IMR-90 (cell line): ENCODE measurements around the gene PRDX5. TPM values are rescaled to one million over a fixed set of nuclear protein-coding genes. Genes with fewer than 3 reads are reported as not detected.

Source experiments
- ATAC-seq: fragments of 200-7000 bp; cut with Tn5 transposase; 2 replicates; pipeline ENCODE4 v1.9.1; 2020; ENCODE audit warnings: low read depth, mild to moderate bottlenecking, moderate library complexity
- BruUV-seq: library from RNA; stranded (reverse); fragments of 400-500 nt; replicated peaks from 2 replicates; lab custom pipeline; 2021; lab: Mats Ljungman, UMichigan
- CTCF ChIA-PET: fragments of 300-600 bp; formaldehyde crosslinking; extraction: SDS; loops from one replicate; lab custom pipeline; 2021; ENCODE audit warnings: antibody characterized with exemption; lab: Yijun Ruan, JAX
- POLR2A ChIA-PET: fragments of 300-600 bp; sonication (Branson Sonifier 250); formaldehyde crosslinking; loops from one replicate; lab custom pipeline; 2022; ENCODE audit warnings: antibody characterized with exemption; ENCODE audit not compliant: unreplicated experiment; lab: Charles Lee
- DNase-seq: peaks from one replicate; pipeline ENCODE4 v3.0.0; 2013
- H2AFZ ChIP-seq: replicated peaks from 2 replicates; pipeline ENCODE3; 2013; ENCODE audit warnings: low read length, mild to moderate bottlenecking; ENCODE audit not compliant: poor library complexity
- H2AK5ac ChIP-seq: 2 replicates; pipeline ENCODE4 v1.6.1; 2013; ENCODE audit warnings: low read depth, low read length, inconsistent platforms
- H2AK9ac ChIP-seq: replicated peaks from 2 replicates; pipeline ENCODE3; 2013; ENCODE audit warnings: mild to moderate bottlenecking, low read depth, low read length, moderate library complexity; ENCODE audit not compliant: poor library complexity
- H2BK120ac ChIP-seq: 2 replicates; pipeline ENCODE4 v1.6.1; 2013; ENCODE audit warnings: low read depth, low read length, inconsistent platforms
- H2BK15ac ChIP-seq: 3 replicates; pipeline ENCODE4 v1.6.1; 2013; ENCODE audit warnings: low read depth, low read length, inconsistent platforms
- H2BK20ac ChIP-seq: 2 replicates; pipeline ENCODE4 v1.6.1; 2013; ENCODE audit warnings: low read depth, mild to moderate bottlenecking, inconsistent platforms, low read length, moderate library complexity
- H2BK5ac ChIP-seq: 2 replicates; pipeline ENCODE4 v1.6.1; 2013; ENCODE audit warnings: mild to moderate bottlenecking, low read depth, low read length, inconsistent platforms; ENCODE audit not compliant: poor library complexity, severe bottlenecking
- H3K14ac ChIP-seq: replicated peaks from 2 replicates; pipeline ENCODE4 v1.6.1; 2013; ENCODE audit warnings: low read depth, low read length, inconsistent platforms
- H3K18ac ChIP-seq: 2 replicates; pipeline ENCODE4 v1.6.1; 2013; ENCODE audit warnings: low read depth, low read length, control low read depth
- H3K23ac ChIP-seq: 2 replicates; pipeline ENCODE4 v1.6.1; 2013; ENCODE audit warnings: low read depth, low read length, inconsistent platforms
- H3K27ac ChIP-seq: 2 replicates; pipeline ENCODE4 v1.5.1; 2013; ENCODE audit warnings: mild to moderate bottlenecking, control low read depth, low read length; ENCODE audit not compliant: insufficient read depth
- H3K27me3 ChIP-seq: 2 replicates; pipeline ENCODE4 v1.6.1; 2013; ENCODE audit warnings: low read length; ENCODE audit not compliant: control insufficient read depth, insufficient read depth
- H3K36me3 ChIP-seq: 2 replicates; pipeline ENCODE4 v1.6.1; 2013; ENCODE audit warnings: low read length, mixed read lengths; ENCODE audit not compliant: control insufficient read depth, insufficient read depth
- H3K4ac ChIP-seq: 2 replicates; pipeline ENCODE4 v1.6.1; 2013; ENCODE audit warnings: low read depth, low read length, inconsistent platforms
- H3K4me1 ChIP-seq: 2 replicates; pipeline ENCODE4 v1.6.1; 2013; ENCODE audit warnings: low read length, mixed read lengths; ENCODE audit not compliant: control insufficient read depth, insufficient read depth
- H3K4me2 ChIP-seq: 2 replicates; pipeline ENCODE4 v1.6.1; 2013; ENCODE audit warnings: low read depth, mild to moderate bottlenecking, control low read depth, low read length, moderate library complexity
- H3K4me3 ChIP-seq: 2 replicates; pipeline ENCODE4 v1.5.1; 2013; ENCODE audit warnings: low read depth, mild to moderate bottlenecking, control low read depth, low read length, moderate library complexity; ENCODE audit not compliant: insufficient read depth
- H3K56ac ChIP-seq: 2 replicates; pipeline ENCODE4 v1.6.1; 2013; ENCODE audit warnings: low read length, inconsistent platforms; ENCODE audit not compliant: insufficient read depth; ENCODE audit errors: extremely low read depth
- H3K79me1 ChIP-seq, 2 experiments: 2 replicates each; pipeline ENCODE4 v1.6.1; 2013; ENCODE audit warnings: low read length in 2 of 2, inconsistent platforms in 1 of 2, low read depth in 1 of 2
- H3K9ac ChIP-seq: 2 replicates; pipeline ENCODE4 v1.6.1; 2013; ENCODE audit warnings: low read depth, low read length, control low read depth
- H3K9me1 ChIP-seq: 2 replicates; pipeline ENCODE4 v1.6.1; 2013; ENCODE audit warnings: low read length, inconsistent platforms; ENCODE audit not compliant: insufficient read depth
- H3K9me3 ChIP-seq: 2 replicates; pipeline ENCODE4 v1.6.1; 2013; ENCODE audit warnings: low read length; ENCODE audit not compliant: control insufficient read depth, insufficient read depth
- H4K20me1 ChIP-seq: 2 replicates; pipeline ENCODE4 v1.6.1; 2013; ENCODE audit warnings: low read length, inconsistent platforms; ENCODE audit not compliant: insufficient read depth
- H4K5ac ChIP-seq: 2 replicates; pipeline ENCODE4 v1.6.1; 2013; ENCODE audit warnings: mild to moderate bottlenecking, low read depth, low read length, control low read depth
- H4K8ac ChIP-seq, 2 experiments: 2 replicates each; pipeline ENCODE4 v1.6.1; 2013; ENCODE audit warnings: low read depth in 2 of 2, low read length in 2 of 2, control low read depth in 1 of 2, inconsistent platforms in 1 of 2
- H4K91ac ChIP-seq: 2 replicates; pipeline ENCODE4 v1.6.1; 2013; ENCODE audit warnings: low read depth, low read length, inconsistent platforms; ENCODE audit not compliant: insufficient read depth
- BHLHE40 ChIP-seq: fragments of 150-350 bp; IDR thresholded peaks from 2 replicates; pipeline ENCODE4 v1.6.1; 2016; ENCODE audit warnings: mild to moderate bottlenecking, low read depth, low read length
- CEBPB ChIP-seq: IDR thresholded peaks from 2 replicates; pipeline ENCODE4 v1.6.1; 2012; ENCODE audit warnings: low read depth, low read length, improper control_type of control experiment
- CHD1 ChIP-seq: IDR thresholded peaks from 2 replicates; pipeline ENCODE4 v1.6.1; 2012; ENCODE audit warnings: low read depth, low read length, improper control_type of control experiment
- ELK1 ChIP-seq: fragments of 150-350 bp; IDR thresholded peaks from 2 replicates; pipeline ENCODE4 v1.6.1; 2016; ENCODE audit warnings: low read depth, mild to moderate bottlenecking, low read length, moderate library complexity, borderline replicate concordance
- FOS ChIP-seq: fragments of 150-350 bp; IDR thresholded peaks from 2 replicates; pipeline ENCODE4 v1.6.1; 2016; ENCODE audit warnings: low read depth, low read length
- MAFK ChIP-seq: IDR thresholded peaks from 2 replicates; pipeline ENCODE4 v1.6.1; 2012; ENCODE audit warnings: low read depth, low read length, improper control_type of control experiment
- MAZ ChIP-seq: IDR thresholded peaks from 2 replicates; pipeline ENCODE4 v1.6.1; 2012; ENCODE audit warnings: low read depth, mild to moderate bottlenecking, low read length, improper control_type of control experiment, moderate library complexity, borderline replicate concordance
- MXI1 ChIP-seq: IDR thresholded peaks from 2 replicates; pipeline ENCODE4 v1.6.1; 2012; ENCODE audit warnings: low read depth, mild to moderate bottlenecking, low read length, moderate library complexity, borderline replicate concordance
- NFE2L2 ChIP-seq: fragments of 150-350 bp; IDR thresholded peaks from 2 replicates; pipeline ENCODE4 v1.6.1; 2016; ENCODE audit warnings: low read depth, mild to moderate bottlenecking, low read length
- POLR2A ChIP-seq: IDR thresholded peaks from 2 replicates; pipeline ENCODE4 v1.6.1; 2012; ENCODE audit warnings: mild to moderate bottlenecking, low read depth, low read length
- RAD21 ChIP-seq: IDR thresholded peaks from 2 replicates; pipeline ENCODE4 v1.6.1; 2012; ENCODE audit warnings: low read length, improper control_type of control experiment
- RCOR1 ChIP-seq: IDR thresholded peaks from 2 replicates; pipeline ENCODE4 v1.6.1; 2012; ENCODE audit warnings: mild to moderate bottlenecking, low read length, improper control_type of control experiment; ENCODE audit not compliant: insufficient replicate concordance
- RFX5 ChIP-seq: IDR thresholded peaks from 2 replicates; pipeline ENCODE4 v1.8.0; 2012; ENCODE audit warnings: low read depth, mild to moderate bottlenecking, low read length, moderate library complexity
- SMC3 ChIP-seq: fragments of 150-350 bp; IDR thresholded peaks from 2 replicates; pipeline ENCODE4 v1.6.1; 2016; ENCODE audit warnings: low read depth, mild to moderate bottlenecking, antibody characterized with exemption, low read length, moderate library complexity
- WGBS, 2 experiments: methylation state at CpG; one replicate each; pipeline versions ENCODE4 v1.1.5 to v1.1.7; 2013; ENCODE audit warnings: missing lambda C conversion rate in 2 of 2; ENCODE audit not compliant: insufficient read length in 1 of 2; ENCODE audit errors: extremely low coverage in 2 of 2; 5-methylcytosine and 5-hydroxymethylcytosine counted together
- dilution Hi-C: fragments of 300-500 bp; cut with HindIII; formaldehyde crosslinking; loops from one replicate; pipeline ENCODE4 v1.14.3; 2018; ENCODE audit warnings: low sequenced_read_pairs; ENCODE audit not compliant: unreplicated experiment
- in situ Hi-C: fragments of 300-500 bp; cut with MboI; formaldehyde crosslinking; loops from 3 replicates; pipeline ENCODE4 v1.14.3; 2019; ENCODE audit warnings: low sequenced_read_pairs, inconsistent platforms, mixed read lengths
- intact Hi-C: fragments of 100-400 bp; cut with micrococcal nuclease; formaldehyde crosslinking; loops from 2 replicates; pipeline ENCODE4 v1.10.0; 2022
- polyA plus RNA-seq, 3 experiments: library from polyadenylated mRNA; depleted of rRNA; stranded (reverse); fragments of >200 nt; gene quantifications; 2 replicates each; pipeline ENCODE4 v1.2.3, GENCODE V29; 2012; ENCODE audit warnings: low replicate concordance in 1 of 3
- total RNA-seq: library from RNA; depleted of rRNA; stranded (reverse); fragments of >200 nt; gene quantifications from 2 replicates; pipeline ENCODE4 v1.2.3, GENCODE V29; 2012
- TF ChIP-seq, protein P1 (sequence below): conservative IDR thresholded peaks from 2 replicates; pipeline ENCODE4 v1.5.1; 2012; ENCODE audit warnings: mild to moderate bottlenecking, low read depth, low read length, improper control_type of control experiment
- TF ChIP-seq, protein P2 (sequence below): fragments of 150-350 bp; IDR thresholded peaks from 2 replicates; pipeline ENCODE4 v1.6.1; 2017; ENCODE audit warnings: mild to moderate bottlenecking, antibody characterized with exemption, low read length, low read depth

Gene PRDX5
- total and polyA plus RNA-seq, 2 of the 4 experiments (the other 2 are of a cell fraction), result 120 to 292 TPM

- ATAC-seq (no peak), DNase-seq (no peak)
- H3K4ac ChIP-seq, result no peak overlapping the region
- ChIA-PET CTCF (no interaction called here), POLR2A (no interaction called here)
- peaks cover 14% of the 10 kb centered on the region for H3K9me1 ChIP-seq
- BruUV-seq, result no TSS peak
- no peak overlapping the region for H3K56ac ChIP-seq
- no peaks in the 10 kb centered on the region for H3K9me3 ChIP-seq
- in situ Hi-C loops, result no loop called here
- WGBS, 2 experiments, result 92% methylated on average over 2 of the region's 5 CpGs; no CpG with 5 or more reads in 1 of the 2 experiments
- H2BK5ac ChIP-seq, result no peak overlapping the region
- H3K36me3 ChIP-seq, result peaks cover 24% of the 10 kb centered on the region
- H2BK15ac ChIP-seq, result no peak overlapping the region
- H4K91ac ChIP-seq, result no peak overlapping the region
- H3K27ac ChIP-seq, result no peak overlapping the region
- no peak overlapping the region for H2AK9ac ChIP-seq
- no peak overlapping the region for H3K14ac ChIP-seq
- H2BK20ac ChIP-seq, result no peak overlapping the region
- no peak overlapping the region for H3K9ac ChIP-seq
- no peak overlapping the region for H3K4me3 ChIP-seq
- H3K27me3 ChIP-seq, result no peaks in the 10 kb centered on the region
- dilution Hi-C loops, result no loop called here
- H3K4me2 ChIP-seq, result no peak overlapping the region
- no peak overlapping the region for H4K8ac ChIP-seq
- no peak overlapping the region for H4K5ac ChIP-seq
- no peak overlapping the region for H2AK5ac ChIP-seq
- TF ChIP-seq FOS, result no peak
- no peak for TF ChIP-seq RCOR1
- no peak for TF ChIP-seq POLR2A
- no peak for TF ChIP-seq BHLHE40
- TF ChIP-seq, protein P1, sequence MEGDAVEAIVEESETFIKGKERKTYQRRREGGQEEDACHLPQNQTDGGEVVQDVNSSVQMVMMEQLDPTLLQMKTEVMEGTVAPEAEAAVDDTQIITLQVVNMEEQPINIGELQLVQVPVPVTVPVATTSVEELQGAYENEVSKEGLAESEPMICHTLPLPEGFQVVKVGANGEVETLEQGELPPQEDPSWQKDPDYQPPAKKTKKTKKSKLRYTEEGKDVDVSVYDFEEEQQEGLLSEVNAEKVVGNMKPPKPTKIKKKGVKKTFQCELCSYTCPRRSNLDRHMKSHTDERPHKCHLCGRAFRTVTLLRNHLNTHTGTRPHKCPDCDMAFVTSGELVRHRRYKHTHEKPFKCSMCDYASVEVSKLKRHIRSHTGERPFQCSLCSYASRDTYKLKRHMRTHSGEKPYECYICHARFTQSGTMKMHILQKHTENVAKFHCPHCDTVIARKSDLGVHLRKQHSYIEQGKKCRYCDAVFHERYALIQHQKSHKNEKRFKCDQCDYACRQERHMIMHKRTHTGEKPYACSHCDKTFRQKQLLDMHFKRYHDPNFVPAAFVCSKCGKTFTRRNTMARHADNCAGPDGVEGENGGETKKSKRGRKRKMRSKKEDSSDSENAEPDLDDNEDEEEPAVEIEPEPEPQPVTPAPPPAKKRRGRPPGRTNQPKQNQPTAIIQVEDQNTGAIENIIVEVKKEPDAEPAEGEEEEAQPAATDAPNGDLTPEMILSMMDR, result no peak
- TF ChIP-seq CHD1, result no peak
- no peak for TF ChIP-seq CEBPB
- TF ChIP-seq SMC3, result no peak
- no peak for TF ChIP-seq RFX5
- no peak for TF ChIP-seq NFE2L2
- TF ChIP-seq ELK1, result no peak
- no peak for TF ChIP-seq RAD21
- TF ChIP-seq, protein P2, sequence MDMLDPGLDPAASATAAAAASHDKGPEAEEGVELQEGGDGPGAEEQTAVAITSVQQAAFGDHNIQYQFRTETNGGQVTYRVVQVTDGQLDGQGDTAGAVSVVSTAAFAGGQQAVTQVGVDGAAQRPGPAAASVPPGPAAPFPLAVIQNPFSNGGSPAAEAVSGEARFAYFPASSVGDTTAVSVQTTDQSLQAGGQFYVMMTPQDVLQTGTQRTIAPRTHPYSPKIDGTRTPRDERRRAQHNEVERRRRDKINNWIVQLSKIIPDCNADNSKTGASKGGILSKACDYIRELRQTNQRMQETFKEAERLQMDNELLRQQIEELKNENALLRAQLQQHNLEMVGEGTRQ, result no peak
- TF ChIP-seq MAFK, result no peak
- TF ChIP-seq MXI1, result no peak
- no peak for TF ChIP-seq MAZ
- no peak overlapping the region for H2AFZ ChIP-seq
- no peaks in the 10 kb centered on the region; the same call in 1 of the 2 replicates for H4K20me1 ChIP-seq
- H3K18ac ChIP-seq, result no peak overlapping the region
- H2BK120ac ChIP-seq, result no peak overlapping the region
- intact Hi-C loops, result no loop called here
- no peak overlapping the region for H3K23ac ChIP-seq
- H3K4me1 ChIP-seq, result peaks cover 10% of the 10 kb centered on the region
- H3K79me1 ChIP-seq, result peaks cover 7 to 31% of the 10 kb centered on the region in 2 experiments
Measured at GRCh38 chr11:64321026-64321425, 3.1 kb downstream of the PRDX5 start.
